ENCODE results near the gene NDUFA8.
"Not testable (repeated sequence)": the region's sequence is repeated elsewhere in the genome, so short reads cannot be mapped to it uniquely, and the experiment has no call there.

NDUFA8 gene

DNA sequence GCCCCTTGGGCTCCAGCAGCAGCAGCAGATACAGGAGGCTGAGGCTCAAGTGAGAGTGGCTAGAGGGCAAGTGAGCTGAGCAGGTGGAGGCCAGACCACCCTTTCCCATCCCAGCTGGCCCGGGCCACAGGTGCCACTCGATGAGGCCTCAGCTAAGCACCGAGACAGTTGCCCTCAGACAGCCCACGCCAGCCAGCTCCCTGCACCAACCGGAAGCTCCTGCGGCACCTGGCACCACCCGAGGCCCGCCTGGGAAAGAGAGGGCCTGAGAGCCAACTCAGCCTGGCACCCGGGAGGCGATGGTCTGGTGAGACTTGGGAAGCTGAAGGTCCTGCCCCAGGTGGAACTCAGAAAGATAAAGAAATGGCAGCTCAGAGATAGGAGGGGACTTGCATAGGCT is 38.2 kb downstream of the NDUFA8 start:
- DNase-seq (ENCODE audit: low read depth, low spot score): no peak

DNA sequence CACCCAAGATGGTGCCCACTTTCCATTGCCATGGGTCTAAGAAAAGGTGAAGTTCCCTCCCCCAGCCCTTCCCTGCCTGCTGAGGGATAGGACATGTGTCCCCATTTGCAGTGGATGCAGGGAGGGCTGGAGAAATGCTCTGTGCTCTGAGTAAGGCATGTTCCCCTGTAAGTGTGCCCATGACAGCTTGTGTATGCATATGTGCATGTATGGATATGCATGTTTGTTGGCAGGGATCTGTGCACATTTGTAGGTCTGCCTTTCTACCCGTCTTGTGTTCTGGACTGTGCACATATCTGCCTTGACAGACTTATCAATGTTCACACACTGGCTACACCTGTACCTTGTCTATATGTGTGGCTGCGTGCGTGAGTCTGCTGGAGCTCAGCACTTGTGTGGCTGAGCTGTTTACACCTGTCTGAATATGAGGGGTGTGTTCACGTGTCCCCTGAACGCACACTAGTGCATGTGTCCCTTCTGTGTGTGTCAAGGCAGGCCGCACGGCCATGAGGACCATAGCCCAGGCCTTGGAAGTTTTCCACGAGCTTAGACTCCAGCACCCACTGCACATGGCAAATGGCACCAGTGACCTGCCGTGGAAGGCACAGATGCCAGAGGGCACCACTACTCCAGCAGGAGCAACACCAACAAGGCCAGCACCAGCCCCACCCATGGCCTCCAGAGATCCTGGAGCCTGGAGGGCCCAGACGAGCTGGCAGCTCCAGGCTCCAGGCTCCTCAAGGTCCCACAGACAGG is 39.1 kb downstream of the NDUFA8 start:
- DNase-seq (ENCODE audit: low read depth, low spot score): no peak

DNA sequence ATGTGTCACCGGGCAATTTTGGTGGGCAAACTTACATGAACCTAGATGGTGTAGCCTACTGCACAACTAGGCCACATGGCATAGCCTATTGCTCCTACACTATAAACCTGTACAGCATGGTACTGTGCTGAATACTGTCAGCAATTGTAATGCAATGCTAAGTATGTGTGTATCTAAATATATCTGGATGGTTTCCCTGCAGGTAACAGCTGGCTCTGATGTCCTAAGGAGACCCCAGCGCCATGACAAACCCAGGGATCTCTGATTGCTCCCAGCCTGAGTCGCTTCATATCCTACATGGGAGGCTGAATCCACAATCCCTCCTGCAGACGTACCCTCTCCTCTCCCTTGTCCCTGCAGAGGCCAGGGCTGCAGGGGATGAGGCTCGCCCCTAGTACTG is 39.9 kb downstream of the NDUFA8 start:
- no peak for DNase-seq (ENCODE audit: low read depth, low spot score)

DNA sequence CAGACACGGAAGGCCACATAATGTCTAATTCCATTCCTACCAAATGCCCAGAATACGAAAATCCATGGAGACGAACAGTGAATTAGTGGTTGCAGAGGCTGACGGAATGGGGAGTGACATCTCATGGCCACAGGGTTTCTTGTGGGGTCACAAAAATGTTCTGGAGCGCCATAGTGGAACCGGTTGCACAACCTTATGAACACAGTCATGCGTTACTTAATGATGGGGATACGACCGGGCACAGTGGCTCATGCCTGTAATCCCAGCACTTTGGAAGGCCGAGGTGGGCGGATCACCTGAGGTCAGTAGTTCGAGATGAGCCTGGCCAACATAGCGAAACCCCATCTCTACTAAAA is 40.4 kb downstream of the NDUFA8 start:
- no peak for DNase-seq (ENCODE audit: low read depth, low spot score)

DNA sequence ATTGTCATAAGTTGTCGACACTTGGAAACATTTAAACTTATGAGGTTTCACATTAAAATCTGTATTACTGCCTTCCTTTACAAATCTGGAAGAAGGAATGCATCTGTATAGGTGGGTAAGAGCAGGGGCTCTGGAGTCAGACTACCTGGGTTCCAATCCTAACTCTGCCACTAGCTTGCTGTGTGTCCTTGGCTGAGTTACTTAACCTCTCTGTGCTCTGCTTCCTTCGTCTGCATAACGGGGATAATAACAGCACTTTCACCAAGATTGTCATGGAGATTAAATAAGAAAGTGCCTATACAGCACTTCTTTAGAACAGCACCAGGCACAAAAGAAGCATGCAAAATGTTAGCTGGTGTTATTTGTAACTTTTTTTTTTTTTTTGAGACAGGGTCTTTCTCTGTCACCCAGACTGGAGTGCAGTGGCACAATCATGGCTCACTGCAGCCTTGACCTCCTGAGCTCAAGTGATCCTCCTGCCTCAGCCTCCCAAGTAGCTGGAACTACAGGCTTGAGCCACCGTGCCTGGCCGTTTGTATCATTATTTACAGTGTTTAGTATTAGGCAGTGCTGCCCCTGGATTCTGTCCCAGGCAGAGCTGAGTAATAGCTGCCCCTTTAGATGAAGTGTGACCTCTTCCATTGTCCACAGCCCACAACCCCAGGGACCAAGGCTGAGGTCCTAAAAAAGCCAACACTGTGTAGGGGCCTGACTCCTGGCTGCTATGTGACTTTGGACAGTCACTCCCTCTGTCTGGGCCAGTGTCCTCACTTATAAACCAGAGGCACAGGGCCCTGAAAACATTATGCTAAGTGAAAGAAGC is 41.0 kb downstream of the NDUFA8 start:
- no peak for DNase-seq (ENCODE audit: low read depth, low spot score)

DNA sequence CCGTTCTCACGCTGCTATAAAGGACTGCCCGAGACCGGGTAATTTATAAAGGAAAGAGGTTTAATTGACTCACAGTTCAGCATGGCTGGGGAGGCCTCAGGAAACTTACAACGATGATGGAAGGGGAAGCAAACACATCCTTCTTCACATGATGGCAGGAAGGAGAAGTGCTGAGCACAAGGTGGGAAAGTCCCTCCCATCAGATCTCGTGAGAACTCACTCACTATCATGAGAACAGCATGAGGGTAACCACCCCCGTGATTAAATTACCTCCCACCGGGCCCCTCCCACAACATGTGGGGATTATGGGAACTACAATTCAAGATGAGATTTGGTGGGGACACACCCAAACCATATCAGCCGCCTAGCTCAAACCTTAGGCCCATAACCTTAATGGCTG is 42.3 kb downstream of the NDUFA8 start:
- not testable (repeated sequence) for DNase-seq (ENCODE audit: low read depth, low spot score)

DNA sequence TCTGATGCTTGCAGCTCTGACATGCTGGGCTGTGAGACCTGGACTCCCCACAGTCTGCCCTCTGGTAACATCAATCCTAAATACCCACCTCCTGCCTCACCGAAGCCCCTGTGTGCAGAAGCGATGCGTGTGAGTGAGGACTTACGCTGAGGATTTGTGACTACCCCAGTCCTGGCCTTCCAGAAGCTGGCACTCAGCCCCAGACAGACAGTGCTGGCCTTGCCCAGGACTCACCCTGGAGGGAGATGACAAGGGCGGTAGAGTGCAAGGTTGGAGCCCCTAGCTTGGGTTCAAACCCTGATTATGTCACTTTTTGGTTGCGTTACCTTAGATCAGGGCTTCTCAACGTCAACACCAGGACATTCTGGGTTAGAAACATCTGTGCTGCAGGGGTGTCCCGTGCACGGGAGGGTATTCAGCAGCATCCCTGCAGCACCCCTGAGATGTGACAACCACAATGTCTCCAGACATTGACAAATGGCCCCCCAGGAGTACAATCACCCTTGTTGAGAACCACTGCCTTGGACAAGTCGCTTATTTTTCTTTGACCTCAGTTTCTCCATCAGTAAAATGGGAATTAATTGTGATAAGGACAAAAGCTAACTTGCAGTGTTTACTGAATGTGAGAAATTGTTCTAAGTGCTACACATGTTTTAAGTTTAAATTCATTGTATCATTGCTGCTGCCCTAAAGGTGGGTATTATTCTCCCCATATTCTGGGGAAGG is 43.0 kb downstream of the NDUFA8 start:
- DNase-seq (ENCODE audit: low read depth, low spot score): no peak

DNA sequence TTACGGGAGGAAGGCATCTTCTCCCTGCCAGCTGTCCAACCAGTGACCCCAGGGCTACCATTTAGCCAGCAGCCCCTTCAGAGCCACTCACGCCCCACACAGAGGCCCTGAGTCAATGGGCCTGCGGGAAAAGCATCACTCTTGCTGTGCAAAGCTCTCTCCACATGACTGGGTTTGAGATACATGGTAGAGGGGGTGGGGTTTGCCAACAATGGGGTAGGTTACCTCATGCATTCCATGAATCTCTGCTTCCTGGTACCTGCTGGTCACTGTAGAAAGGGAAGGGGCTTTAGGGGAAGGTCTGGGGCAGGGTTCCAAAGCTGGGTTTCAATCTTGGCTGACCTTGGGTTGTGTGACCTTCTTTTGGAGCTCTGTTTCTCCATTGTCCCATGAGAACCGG is 43.5 kb downstream of the NDUFA8 start:
- DNase-seq (ENCODE audit: low read depth, low spot score): no peak

DNA sequence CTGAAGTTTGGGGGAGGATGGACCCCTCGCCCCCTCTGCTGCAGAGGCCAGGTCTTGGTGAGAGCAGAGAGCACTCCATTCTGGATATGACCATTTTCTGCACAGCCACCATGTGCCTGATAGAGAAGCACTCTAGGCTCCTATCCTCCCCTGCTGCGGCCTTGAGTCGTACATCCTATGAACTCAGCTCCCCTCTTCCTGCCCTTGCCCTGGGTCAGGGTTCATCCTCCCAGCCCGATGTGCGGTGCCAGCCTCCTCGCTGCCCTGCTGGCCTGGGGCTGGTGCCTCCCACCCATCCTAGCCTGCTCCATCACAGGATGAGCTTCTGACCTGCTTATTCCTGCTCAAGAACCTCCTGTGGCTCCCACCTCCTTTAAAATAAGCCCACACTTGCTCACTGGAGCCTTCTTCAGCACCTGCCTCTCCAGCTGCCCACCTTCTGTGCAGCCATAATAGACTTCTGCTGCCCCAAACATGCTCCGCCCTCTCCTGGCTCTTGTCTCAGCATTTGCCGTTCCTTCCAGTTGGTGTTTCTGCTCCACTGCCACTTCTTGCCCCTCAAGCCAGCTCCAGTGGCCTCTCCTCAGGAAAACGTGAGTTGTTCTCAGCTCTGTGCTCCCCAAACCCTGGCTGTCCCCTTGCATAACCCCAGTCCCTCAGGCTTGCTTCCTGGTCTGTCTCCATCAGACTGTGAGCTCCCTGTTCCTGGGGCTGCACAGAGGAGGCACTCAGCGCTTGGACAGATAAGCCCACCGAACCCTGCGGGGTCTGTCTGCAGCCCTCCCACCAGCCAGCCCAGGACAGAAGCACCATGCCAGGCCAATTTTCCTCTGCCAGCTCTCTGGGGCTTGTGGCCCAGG is 44.2 kb downstream of the NDUFA8 start:
- no peak for DNase-seq (ENCODE audit: low read depth, low spot score)

DNA sequence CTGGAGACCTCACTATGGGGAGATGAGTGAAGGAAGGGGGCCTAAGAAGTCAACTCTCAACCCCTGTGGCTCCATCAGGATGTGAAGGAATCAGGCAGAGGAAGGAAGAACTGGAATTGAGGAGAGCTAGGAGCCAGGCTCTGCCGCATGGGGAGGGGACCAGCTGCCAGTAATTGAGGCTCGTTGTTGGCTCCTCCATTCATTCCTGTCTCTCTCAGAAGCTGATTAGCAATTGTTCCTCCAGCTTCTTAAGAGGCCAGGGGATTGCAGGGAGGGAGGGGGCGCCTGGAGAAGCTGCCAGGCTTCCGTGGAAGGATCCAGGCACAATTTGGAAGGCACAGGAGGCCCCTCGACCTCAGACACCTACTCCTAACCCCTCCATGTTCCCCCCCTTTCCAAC is 46.0 kb downstream of the NDUFA8 start:
- no peak for DNase-seq (ENCODE audit: low read depth, low spot score)

DNA sequence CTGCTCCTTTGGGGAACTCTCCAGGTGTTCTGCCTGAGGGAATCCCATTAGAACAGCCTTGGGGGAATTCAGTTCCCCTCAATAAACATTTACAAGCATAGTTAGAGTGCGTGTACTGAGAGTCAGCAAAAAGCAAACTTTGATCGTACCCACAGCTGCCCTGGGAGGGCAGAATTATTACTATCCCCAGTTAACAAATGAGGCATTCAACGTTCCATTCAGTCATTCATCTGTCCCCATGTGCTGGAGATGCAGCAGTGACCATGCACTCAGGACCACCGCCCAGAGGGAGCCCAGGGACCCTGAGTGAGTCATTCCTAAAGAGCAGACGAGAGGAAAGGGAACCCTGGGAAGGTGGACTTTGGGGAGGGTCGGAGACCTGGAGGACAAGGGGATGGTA is 47.3 kb downstream of the NDUFA8 start:
- DNase-seq (ENCODE audit: low read depth, low spot score): no peak

DNA sequence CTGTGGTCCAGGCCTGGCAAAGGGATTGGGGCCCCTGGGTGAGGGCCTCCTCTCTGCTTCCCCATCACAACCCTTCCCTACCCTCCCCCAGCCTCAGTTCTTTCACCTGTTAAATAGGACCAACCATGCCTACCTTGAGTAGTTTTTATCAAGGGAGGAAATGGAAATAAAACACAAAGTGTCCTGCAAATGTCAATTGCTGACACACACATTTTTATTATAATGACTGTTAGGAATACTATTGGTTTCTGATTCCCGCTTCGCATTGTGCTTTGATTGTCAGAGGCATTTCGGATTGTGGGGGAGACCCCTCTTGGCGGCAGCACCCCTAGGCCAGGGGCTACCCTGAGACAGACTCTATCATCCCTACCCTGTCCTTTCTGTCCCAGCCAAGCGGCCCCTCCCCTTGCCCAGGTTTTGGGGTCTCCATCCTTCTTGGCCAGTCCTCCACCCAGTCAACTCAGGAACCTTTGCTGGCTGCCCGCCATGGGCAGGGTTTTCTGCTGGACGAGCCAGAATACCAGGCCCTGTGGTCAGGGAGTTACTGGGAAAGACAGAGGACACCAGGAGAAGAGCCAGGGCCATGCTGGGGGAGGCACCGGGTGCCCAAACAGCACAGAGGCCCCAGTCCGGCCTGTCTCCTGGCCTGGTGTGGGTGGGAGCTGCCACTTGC is 48.0 kb downstream of the NDUFA8 start:
- no peak for DNase-seq (ENCODE audit: low read depth, low spot score)

DNA sequence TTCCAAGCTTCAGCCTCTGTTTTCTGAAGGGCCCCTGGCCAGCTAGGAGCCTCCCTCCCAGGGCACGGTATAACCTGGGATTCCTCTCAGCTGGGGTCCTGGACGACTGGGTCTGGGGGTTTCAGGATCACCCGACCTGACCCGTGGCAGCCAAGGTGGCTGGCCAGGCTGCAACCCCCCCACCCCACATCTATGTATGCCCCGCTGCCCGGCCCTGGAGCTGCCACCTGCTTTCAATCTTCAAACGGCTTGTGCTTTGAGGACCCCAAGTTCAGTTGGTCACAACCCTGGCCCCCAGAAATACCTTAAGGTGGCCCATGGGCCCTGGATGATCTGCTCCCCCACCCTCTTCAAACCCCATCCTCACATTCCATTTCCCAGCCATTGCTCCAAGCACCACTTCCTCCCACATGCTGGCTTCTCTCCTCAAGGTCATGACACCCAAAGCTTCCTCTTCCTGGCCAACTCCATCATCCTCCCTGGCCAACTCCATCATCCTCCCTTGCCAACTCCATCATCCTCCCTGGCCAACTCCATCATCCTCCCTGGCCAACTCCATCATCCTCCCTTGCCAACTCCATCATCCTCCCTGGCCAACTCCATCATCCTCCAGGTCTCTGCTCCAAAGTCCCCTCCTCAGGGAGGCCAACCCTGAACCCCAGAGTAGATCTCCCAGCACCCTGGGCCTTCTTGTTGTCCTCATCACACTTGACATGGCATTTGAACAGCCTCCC is 49.3 kb downstream of the NDUFA8 start:
- DNase-seq (ENCODE audit: low read depth, low spot score): no peak

DNA sequence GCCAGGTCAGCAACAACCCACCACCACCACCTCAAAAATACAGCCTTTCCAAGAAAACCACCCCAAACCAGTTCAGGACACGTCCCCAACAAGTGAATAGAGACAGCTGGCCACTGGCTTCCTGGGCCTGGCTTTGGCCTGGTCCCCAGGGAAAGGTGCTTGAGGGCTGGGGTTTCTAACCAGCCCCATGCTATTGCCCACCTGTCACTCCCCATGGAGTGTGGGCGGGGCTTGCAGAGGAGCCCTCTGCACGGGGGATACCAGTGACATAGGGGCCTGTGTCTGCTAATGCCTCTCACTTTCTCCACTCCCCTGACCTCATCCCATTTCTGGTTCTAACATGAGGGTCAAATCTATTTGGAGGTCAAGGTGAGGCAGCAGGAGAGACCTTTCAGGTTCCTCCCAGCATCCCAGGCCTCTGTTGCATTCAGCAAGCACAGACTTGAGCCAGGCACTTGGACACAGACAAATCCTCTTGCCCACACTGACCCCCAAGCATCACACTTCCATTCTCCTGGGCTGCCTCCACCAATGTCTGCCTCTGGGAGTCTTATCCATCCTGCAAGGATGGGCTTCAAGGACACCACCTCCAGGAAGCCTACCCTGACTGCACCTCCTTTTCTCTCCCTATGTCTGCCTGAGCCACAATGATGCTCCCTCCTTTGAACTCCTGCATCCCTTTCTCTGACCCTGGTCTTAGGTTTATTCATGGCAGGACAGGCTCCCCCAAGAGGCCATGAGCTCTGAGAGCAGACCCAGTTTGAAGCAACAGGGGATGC is 50.4 kb downstream of the NDUFA8 start:
- no peak for DNase-seq (ENCODE audit: low read depth, low spot score)

DNA sequence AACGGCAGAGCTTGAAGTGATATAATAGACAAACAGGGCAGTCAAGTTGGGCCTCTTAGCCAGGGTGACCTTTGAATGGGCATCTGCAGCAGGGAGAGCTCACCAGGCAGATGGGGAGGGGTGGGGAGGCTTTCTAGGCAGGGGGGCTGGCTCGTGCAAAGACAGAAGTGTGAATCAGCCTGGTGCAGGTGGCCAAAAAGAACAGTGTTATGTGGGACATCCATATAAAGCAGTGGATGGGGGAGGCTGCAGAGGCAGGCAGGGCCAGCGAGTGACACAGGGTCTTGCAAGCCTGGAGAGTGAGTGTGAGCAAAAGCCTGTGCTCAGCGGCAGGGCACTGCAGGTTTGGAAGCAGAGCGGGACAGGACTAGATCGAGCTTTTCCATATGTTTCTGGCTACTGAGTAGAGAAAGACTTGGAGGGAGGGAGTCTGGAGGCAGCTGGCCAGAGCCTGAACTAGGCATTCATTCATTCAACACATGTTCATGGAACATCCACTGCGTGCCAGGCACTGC is 52.2 kb downstream of the NDUFA8 start:
- no peak for DNase-seq (ENCODE audit: low read depth, low spot score)

DNA sequence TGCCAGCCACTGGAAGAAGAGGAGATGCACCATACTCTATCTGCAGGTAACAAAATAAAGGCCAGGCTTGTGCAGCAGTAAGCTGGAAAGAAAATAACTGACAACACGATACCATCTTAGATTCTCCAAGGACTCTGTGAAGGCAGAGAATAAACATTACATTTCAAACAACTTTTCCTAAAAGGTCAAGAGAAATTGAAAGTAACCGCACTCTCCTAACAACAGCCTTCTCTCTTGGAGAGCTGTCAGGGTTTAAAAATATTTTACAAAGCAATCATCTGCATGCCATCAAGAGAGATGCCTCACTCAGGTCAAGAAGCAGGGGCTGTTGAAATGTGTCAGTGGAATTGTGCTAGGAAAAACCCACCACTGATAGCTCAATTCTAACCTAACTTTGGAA is 53.0 kb downstream of the NDUFA8 start:
- DNase-seq (ENCODE audit: low read depth, low spot score): no peak

DNA sequence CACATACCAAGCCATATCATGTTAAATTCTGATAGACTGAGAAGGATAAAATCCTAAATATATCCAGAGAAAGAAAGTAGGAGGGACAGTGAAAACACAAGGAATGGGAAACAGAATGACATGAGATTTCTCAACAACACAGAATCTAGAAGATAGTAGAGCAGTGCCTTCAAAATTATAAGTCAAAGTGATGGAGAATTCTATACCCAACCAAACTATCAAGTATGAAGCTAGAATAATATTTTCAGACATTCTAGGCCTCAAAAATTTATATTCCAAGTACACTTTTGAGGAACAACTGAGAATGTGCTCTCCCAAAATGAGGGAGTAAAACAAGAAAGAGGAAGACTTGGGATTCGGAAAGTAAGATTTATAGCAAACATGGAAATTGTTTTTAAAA is 55.6 kb downstream of the NDUFA8 start:
- no peak for DNase-seq (ENCODE audit: low read depth, low spot score)

DNA sequence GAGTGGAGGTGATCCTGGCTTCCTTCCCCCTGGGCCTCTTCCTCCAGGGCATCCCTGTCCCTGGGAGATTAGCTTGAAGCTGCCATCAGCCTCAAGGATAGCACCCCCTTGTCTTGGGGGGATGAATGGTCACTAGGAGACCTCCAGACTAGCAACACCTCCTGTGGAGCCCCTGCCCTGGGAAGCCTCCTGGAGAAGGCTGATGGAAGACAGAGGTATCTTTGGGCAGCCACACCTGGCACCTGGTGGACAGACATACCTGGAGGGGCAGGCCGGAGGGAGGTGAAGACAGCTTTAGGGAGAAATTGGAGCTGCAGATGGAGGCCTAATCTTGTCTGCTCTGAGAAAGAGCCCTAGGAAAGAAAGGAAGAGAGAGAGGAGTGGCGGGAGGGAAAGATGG is 57.4 kb downstream of the NDUFA8 start:
- DNase-seq (ENCODE audit: low read depth, low spot score): no peak

DNA sequence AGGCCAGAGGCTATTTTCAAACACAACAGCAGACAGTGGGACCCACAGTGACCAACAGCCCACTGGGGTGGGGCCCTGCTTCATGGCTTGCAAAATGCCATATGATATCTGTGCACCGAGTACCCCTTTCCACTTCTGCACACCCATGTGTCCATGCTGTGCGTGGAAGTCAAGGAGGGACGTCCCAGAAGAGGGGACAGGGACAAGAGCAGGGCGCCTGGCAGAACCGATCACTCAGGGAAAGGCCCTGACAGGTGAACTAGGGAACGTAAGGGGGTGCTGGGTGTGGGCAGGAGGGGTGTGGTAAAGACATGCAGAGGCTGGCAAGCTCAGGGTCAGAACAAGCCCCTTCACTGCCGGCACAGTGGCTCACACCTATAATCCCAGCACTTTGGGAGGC is 58.8 kb downstream of the NDUFA8 start:
- no peak for DNase-seq (ENCODE audit: low read depth, low spot score)

Data from activated naive CD8-positive, alpha-beta T cell treated with anti-CD3 and anti-CD28 coated beads, Interleukin-2, amount 50 U/mL, for 16 hours (primary cell).